RWPE2 (cell line): ENCODE measurements around the gene NASP.

Experiments used
- ATAC-seq: fragments of 200-7000 bp; cut with Tn5 transposase; 3 replicates; pipeline ENCODE4 v1.9.1; 2021; ENCODE audit warnings: low read depth
- DNase-seq: peaks from one replicate; pipeline ENCODE4 v3.0.0-alpha.2; 2020; ENCODE audit warnings: low spot score
- H3K27ac ChIP-seq: fragments of 450-650 bp; 2 replicates; pipeline ENCODE4 v1.5.1; 2017; ENCODE audit warnings: mild to moderate bottlenecking; ENCODE audit not compliant: poor library complexity, severe bottlenecking
- H3K27me3 ChIP-seq: fragments of 250-450 bp; sonication (Bioruptor Pico); 2 replicates; pipeline ENCODE4 v1.5.1; 2021; ENCODE audit warnings: mild to moderate bottlenecking, moderate library complexity; ENCODE audit not compliant: insufficient read depth, poor library complexity, severe bottlenecking
- H3K36me3 ChIP-seq: fragments of 250-450 bp; sonication (Bioruptor Pico); 2 replicates; pipeline ENCODE4 v1.5.1; 2020; ENCODE audit warnings: low read depth, mild to moderate bottlenecking, moderate library complexity
- H3K4me1 ChIP-seq: fragments of 250-450 bp; sonication (Bioruptor Pico); 2 replicates; pipeline ENCODE4 v1.5.1; 2021; ENCODE audit warnings: mild to moderate bottlenecking, moderate library complexity; ENCODE audit not compliant: insufficient read depth, poor library complexity, severe bottlenecking
- H3K4me3 ChIP-seq: fragments of 250-450 bp; sonication (Bioruptor Pico); 2 replicates; pipeline ENCODE4 v1.5.1; 2021; ENCODE audit warnings: mild to moderate bottlenecking, moderate library complexity; ENCODE audit not compliant: severe bottlenecking
- H3K9me3 ChIP-seq: fragments of 250-450 bp; sonication (Bioruptor Pico); 2 replicates; pipeline ENCODE4 v1.5.1; 2021; ENCODE audit warnings: mild to moderate bottlenecking, moderate library complexity; ENCODE audit not compliant: severe bottlenecking
- TF ChIP-seq, protein P1 (sequence below): fragments of 450-650 bp; IDR thresholded peaks from one replicate; pipeline ENCODE4 v1.5.1; 2017; ENCODE audit warnings: mild to moderate bottlenecking, moderate library complexity; ENCODE audit not compliant: poor library complexity, severe bottlenecking

The NASP gene

DNA sequence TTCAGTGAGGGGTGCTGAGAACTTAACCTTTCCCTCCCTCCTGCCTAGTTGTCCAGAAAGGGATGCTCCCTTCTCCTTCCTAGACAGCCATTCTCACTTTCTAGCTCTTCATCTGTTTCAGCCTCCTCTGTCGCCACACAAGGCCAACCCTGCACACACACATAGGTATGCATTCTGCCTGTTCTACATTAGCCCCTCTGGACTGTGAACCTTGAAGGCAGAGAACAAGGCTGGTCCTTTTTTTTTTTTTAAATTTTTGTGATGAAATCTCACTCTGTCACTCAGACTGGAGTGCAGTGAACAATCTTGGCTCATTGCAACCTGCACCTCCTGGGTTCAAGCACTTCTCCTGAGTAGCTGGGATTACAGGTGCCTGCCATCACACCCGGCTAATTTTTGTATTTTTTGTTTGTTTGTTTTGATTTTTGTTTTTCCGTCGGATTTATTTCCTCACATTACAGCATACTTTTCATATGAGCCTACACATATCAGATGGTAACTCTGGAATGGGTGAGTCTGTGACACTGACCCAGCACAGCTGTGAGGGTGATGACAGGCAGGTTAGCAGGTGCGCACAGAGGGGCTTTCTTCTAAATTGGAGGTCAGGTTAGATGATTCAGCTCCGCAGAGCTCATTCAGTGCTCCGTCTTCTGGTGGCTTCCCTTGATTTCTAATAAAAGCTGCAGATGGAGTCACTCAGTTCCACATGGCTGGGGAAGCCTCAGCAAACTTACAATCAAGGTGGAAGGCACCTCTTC, 38.1 kb upstream of the NASP start:
- ATAC-seq (no peak), DNase-seq (no peak)
- no peak overlapping the region for H3K4me3 ChIP-seq
- H3K4me1 ChIP-seq, result peaks cover 2% of the 10 kb centered on the region
- H3K36me3 ChIP-seq, result no peaks in the 10 kb centered on the region
- H3K27ac ChIP-seq, result no peak overlapping the region
- no peaks in the 10 kb centered on the region for H3K9me3 ChIP-seq
- TF ChIP-seq, protein P1, sequence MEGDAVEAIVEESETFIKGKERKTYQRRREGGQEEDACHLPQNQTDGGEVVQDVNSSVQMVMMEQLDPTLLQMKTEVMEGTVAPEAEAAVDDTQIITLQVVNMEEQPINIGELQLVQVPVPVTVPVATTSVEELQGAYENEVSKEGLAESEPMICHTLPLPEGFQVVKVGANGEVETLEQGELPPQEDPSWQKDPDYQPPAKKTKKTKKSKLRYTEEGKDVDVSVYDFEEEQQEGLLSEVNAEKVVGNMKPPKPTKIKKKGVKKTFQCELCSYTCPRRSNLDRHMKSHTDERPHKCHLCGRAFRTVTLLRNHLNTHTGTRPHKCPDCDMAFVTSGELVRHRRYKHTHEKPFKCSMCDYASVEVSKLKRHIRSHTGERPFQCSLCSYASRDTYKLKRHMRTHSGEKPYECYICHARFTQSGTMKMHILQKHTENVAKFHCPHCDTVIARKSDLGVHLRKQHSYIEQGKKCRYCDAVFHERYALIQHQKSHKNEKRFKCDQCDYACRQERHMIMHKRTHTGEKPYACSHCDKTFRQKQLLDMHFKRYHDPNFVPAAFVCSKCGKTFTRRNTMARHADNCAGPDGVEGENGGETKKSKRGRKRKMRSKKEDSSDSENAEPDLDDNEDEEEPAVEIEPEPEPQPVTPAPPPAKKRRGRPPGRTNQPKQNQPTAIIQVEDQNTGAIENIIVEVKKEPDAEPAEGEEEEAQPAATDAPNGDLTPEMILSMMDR, result no peak
- no peaks in the 10 kb centered on the region for H3K27me3 ChIP-seq

DNA sequence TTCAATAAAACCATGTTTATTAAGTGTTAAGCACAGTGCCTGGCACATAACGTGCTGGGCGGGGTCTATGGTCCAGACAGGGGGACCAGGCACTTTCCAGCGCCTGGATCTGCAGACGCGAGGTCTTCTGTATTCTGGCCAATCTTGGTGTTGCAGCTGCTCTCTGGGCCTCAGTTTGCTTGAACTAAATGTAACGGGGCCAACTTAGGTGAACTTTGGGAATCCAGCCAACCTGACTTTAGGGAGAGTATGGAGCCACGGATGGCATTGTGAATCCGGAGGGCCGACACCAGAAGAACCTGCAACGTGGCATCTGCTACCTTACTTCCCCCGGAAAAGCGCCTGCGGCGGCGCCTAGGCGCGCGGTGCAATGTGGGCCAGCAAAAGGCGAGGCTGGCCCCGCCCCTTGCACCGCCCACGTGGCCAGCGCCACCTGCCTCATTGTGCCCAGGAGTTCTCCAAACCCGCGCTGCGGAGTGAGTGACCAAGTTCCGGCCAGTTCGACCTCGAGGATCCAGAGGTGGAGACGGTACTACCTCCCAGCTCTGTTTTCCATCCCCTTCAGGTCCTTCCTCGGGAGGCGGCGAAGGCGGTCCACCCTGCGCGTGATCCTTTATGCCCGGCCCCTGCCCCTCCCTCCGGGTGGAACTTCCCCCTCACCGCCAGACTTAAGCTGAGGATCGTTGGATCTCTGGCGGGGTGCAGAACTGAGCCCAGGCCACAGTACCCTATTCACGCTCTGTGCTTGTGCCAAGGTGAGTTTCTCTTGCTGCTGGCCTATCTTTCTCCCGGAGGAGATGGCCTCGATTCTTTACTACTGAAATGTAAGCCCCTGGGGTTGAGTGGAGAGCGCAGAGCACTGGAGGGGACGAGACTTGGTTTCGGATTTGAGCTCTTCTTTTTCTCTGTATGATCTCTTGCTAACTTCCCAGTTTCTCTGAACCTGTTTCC, 33.2 kb upstream of the NASP start, which contains the start of gene AKR1A1:
AKR1A1 (plus strand) TSS at position 426 of the 951 bp plus-strand sequence. CDS start 10,969 bp downstream, outside the sequence.
- TF ChIP-seq, protein P1, result no peak
- peaks cover 20% of the 10 kb centered on the region for H3K36me3 ChIP-seq
- no peaks in the 10 kb centered on the region for H3K27me3 ChIP-seq
- no peaks in the 10 kb centered on the region for H3K9me3 ChIP-seq
- peak within 1 kb of the TSS; percentile 75 for H3K27ac ChIP-seq
- peaks cover 10% of the 10 kb centered on the region for H3K4me1 ChIP-seq
- peak within 1 kb of the TSS; percentile 52 for H3K4me3 ChIP-seq
- DNase-seq (peak; percentile 83), ATAC-seq (peak; percentile 84)

DNA sequence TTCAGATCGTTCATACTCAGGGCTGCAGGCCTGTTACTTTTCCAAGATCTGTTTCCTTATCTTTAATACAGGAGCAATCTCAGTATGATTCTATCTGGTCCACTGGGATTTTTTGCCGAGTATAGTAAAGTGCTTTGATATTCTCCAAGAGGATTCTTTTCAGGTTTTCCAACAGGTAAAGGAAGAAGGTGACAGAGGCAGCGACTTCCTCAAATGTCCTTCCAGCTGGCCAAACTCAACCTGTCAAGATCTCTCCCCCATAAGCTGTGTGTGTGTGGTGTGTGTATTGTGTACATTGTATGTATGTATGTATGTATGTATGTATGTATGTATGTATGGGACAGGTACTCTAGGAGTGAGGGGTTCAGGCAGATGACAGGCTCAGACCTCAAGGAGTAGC, 32.2 kb upstream of the NASP start:
- DNase-seq, result no peak
- peaks cover 29% of the 10 kb centered on the region for H3K36me3 ChIP-seq

DNA sequence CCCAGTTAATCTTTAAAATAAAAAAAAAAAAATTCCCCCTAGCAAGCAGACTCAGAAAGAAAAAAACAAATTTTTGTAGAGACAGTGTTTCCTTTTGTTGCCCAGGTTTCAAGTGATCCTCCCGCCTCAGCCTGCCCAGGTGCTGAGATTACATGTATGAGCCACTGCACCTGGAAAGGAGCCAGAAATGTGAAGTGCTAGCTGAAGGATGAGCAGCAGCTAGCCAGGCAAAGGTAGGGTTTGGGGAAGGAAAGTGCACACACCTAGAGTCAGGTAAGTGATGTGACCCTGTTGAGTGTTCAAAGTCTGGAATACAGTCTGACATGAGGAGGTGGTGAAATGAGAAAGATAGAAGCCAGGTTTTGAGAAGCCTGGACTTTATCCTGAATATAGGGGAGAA, 31.5 kb upstream of the NASP start:
- peak; percentile 59 for ATAC-seq
- TF ChIP-seq, protein P1, result no peak
- Histone ChIP-seq H3K27ac (no peak overlapping the region), H3K9me3 (no peaks in the 10 kb centered on the region), H3K27me3 (no peaks in the 10 kb centered on the region), H3K4me1 (peaks cover 17% of the 10 kb centered on the region), H3K4me3 (no peak overlapping the region), H3K36me3 (peaks cover 34% of the 10 kb centered on the region)
- peak; percentile 77 for DNase-seq

More for the DNA sequence above, 32.2 kb upstream of the NASP start:
- peaks cover 10% of the 10 kb centered on the region for H3K4me1 ChIP-seq
- H3K27ac ChIP-seq, result peak overlapping the region; percentile 75
- H3K9me3 ChIP-seq, result no peaks in the 10 kb centered on the region
- H3K4me3 ChIP-seq, result peak overlapping the region; percentile 52
- TF ChIP-seq, protein P1, result no peak
- ATAC-seq, result no peak
- H3K27me3 ChIP-seq, result no peaks in the 10 kb centered on the region
